Astrocyte (in vitro differentiated cells and primary cell): Measurements from ENCODE around the gene TBXT. TPM values are rescaled to one million over a fixed set of nuclear protein-coding genes. Genes with fewer than 3 reads are reported as not detected.
A peak's percentile ranks its signal among the peaks of the same experiment; 100 is the strongest.

Source experiments
- DNase-seq: peaks from one replicate; pipeline ENCODE4 v3.0.0-alpha.2; 2010; ENCODE audit warnings: low read depth
- FAIRE-seq: peaks from 2 replicates; lab custom pipeline; 2011; peaks lifted over from hg19 to GRCh38; lab: Jason Lieb, UNC
- H2AFZ ChIP-seq: 2 replicates; pipeline ENCODE4 v1.6.0; 2012; ENCODE audit warnings: low read depth, low read length, inconsistent platforms
- H3K27ac ChIP-seq: 2 replicates; pipeline ENCODE4 v1.5.1; 2011; ENCODE audit warnings: low read depth, low read length, inconsistent platforms
- H3K27me3 ChIP-seq: 2 replicates; pipeline ENCODE4 v1.6.0; 2011; ENCODE audit warnings: low read length, inconsistent platforms; ENCODE audit not compliant: insufficient read depth
- H3K36me3 ChIP-seq: 2 replicates; pipeline ENCODE4 v1.5.1; 2011; ENCODE audit warnings: low read length, inconsistent platforms; ENCODE audit not compliant: insufficient read depth
- H3K4me1 ChIP-seq: 2 replicates; pipeline ENCODE4 v1.5.1; 2011; ENCODE audit warnings: low read length, inconsistent platforms; ENCODE audit not compliant: insufficient read depth
- H3K4me2 ChIP-seq: 2 replicates; pipeline ENCODE4 v1.6.0; 2012; ENCODE audit warnings: low read length, inconsistent platforms
- H3K4me3 ChIP-seq: 2 replicates; pipeline ENCODE4 v1.5.1; 2011; ENCODE audit warnings: low read depth, mild to moderate bottlenecking, low read length, inconsistent platforms; ENCODE audit not compliant: insufficient read depth
- H3K79me2 ChIP-seq: 2 replicates; pipeline ENCODE4 v1.6.0; 2012; ENCODE audit warnings: mild to moderate bottlenecking, low read length, inconsistent platforms; ENCODE audit not compliant: insufficient read depth
- H3K9ac ChIP-seq: 2 replicates; pipeline ENCODE4 v1.6.0; 2012; ENCODE audit warnings: mild to moderate bottlenecking, low read length, inconsistent platforms
- H3K9me3 ChIP-seq: 2 replicates; pipeline ENCODE4 v1.5.1; 2012; ENCODE audit warnings: low read depth, mild to moderate bottlenecking, low read length, inconsistent platforms; ENCODE audit not compliant: insufficient read depth
- H4K20me1 ChIP-seq: 2 replicates; pipeline ENCODE4 v1.6.0; 2012; ENCODE audit warnings: low read length, inconsistent platforms; ENCODE audit not compliant: insufficient read depth
- H3K27ac Mint-ChIP-seq: one replicate; pipeline ENCODE4 v1.8.0; 2021; ENCODE audit warnings: mild to moderate bottlenecking, mixed read lengths; ENCODE audit not compliant: unreplicated experiment
- H3K27me3 Mint-ChIP-seq: one replicate; pipeline ENCODE4 v1.8.0; 2021; ENCODE audit warnings: low read depth, mixed read lengths; ENCODE audit not compliant: unreplicated experiment
- H3K36me3 Mint-ChIP-seq: one replicate; pipeline ENCODE4 v1.8.0; 2021; ENCODE audit warnings: low read depth, mixed read lengths; ENCODE audit not compliant: unreplicated experiment
- H3K4me1 Mint-ChIP-seq: one replicate; pipeline ENCODE4 v1.8.0; 2021; ENCODE audit warnings: low read depth, mixed read lengths; ENCODE audit not compliant: unreplicated experiment
- H3K4me3 Mint-ChIP-seq: one replicate; pipeline ENCODE4 v1.8.0; 2021; ENCODE audit warnings: mild to moderate bottlenecking, moderate library complexity, mixed read lengths; ENCODE audit not compliant: unreplicated experiment
- H3K9me3 Mint-ChIP-seq: one replicate; pipeline ENCODE4 v1.8.0; 2021; ENCODE audit warnings: mild to moderate bottlenecking, mixed read lengths; ENCODE audit not compliant: unreplicated experiment
- EZH2 ChIP-seq: IDR thresholded peaks from 2 replicates; pipeline ENCODE4 v1.6.1; 2012; ENCODE audit warnings: mild to moderate bottlenecking, low read length, inconsistent platforms; ENCODE audit not compliant: insufficient read depth
- total RNA-seq: library from RNA; stranded (reverse); gene quantifications from 2 replicates; pipeline ENCODE4 v1.2.1, GENCODE V29; 2021
- TF ChIP-seq, protein P1 (sequence below): IDR thresholded peaks from 2 replicates; pipeline ENCODE4 v1.5.1; 2011; ENCODE audit warnings: low read depth, mild to moderate bottlenecking, inconsistent platforms, low read length, moderate library complexity; ENCODE audit not compliant: insufficient read depth

Gene TBXT
- total RNA-seq, 1 donor from 2014 or later: not detected

DNA sequence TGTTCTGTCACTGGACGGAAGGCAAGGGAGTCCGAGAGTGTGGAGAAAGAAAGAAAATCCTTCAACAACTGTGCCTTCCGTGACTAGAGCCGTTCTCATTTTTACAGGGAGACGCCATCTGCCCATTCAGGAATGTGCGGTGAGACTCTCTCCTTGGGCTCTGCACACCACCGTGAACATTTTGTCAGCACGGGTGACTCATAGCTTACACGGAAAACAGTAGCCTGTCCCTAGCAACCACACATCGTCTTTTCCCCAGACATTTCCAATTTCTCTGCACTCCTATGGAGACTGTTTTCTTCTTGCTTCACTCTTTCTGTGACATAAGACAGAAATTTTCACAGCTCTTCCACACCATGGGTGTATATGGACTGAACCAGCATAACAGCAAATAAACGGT is 55.1 kb downstream of the TBXT start:
- DNase-seq: peak; percentile 88
- peak; percentile 69 for FAIRE-seq
- Mint-ChIP-seq H3K27ac (peak overlapping the region; percentile 83), H3K9me3 (peaks cover 2% of the 10 kb centered on the region), H3K27me3 (peaks cover 3% of the 10 kb centered on the region), H3K36me3 (no peaks in the 10 kb centered on the region), H3K4me3 (no peak overlapping the region), H3K4me1 (peaks cover 5% of the 10 kb centered on the region)
- H3K4me3 ChIP-seq: peak overlapping the region; percentile 49
- no peaks in the 10 kb centered on the region for H3K79me2 ChIP-seq
- no peaks in the 10 kb centered on the region for H4K20me1 ChIP-seq
- peak overlapping the region; percentile 72 for H3K9ac ChIP-seq
- peak overlapping the region; percentile 79 for H3K4me2 ChIP-seq
- H3K36me3 ChIP-seq: no peaks in the 10 kb centered on the region
- H3K27me3 ChIP-seq: no peaks in the 10 kb centered on the region
- peaks cover 9% of the 10 kb centered on the region for H3K4me1 ChIP-seq
- peak overlapping the region; percentile 11 for H2AFZ ChIP-seq
- TF ChIP-seq, protein P1, sequence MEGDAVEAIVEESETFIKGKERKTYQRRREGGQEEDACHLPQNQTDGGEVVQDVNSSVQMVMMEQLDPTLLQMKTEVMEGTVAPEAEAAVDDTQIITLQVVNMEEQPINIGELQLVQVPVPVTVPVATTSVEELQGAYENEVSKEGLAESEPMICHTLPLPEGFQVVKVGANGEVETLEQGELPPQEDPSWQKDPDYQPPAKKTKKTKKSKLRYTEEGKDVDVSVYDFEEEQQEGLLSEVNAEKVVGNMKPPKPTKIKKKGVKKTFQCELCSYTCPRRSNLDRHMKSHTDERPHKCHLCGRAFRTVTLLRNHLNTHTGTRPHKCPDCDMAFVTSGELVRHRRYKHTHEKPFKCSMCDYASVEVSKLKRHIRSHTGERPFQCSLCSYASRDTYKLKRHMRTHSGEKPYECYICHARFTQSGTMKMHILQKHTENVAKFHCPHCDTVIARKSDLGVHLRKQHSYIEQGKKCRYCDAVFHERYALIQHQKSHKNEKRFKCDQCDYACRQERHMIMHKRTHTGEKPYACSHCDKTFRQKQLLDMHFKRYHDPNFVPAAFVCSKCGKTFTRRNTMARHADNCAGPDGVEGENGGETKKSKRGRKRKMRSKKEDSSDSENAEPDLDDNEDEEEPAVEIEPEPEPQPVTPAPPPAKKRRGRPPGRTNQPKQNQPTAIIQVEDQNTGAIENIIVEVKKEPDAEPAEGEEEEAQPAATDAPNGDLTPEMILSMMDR: no peak
- TF ChIP-seq EZH2: no peak
- peak overlapping the region; percentile 70 for H3K27ac ChIP-seq
- no peaks in the 10 kb centered on the region for H3K9me3 ChIP-seq

DNA sequence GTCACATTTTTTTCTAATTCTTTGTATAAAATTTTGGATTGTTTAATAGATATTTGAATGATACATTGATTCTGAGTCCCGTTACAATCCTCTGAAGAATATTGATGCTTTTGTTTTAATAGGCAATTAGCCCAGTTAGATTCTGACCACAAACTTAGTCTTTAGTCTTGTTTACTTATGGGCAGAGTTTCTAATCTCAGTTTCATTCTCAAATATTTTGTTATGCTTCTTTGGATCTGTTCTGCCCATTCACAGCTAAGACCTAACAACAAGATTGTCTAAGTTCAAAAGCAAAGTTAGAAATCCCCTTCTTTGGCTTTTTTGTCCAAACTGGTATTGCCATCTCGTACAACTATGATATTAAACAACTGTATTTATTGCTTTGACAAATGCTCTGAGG is 58.0 kb downstream of the TBXT start:
- H3K79me2 ChIP-seq: no peaks in the 10 kb centered on the region
- H3K9me3 Mint-ChIP-seq: peaks cover 2% of the 10 kb centered on the region
- H3K9ac ChIP-seq: no peak overlapping the region
- no peak for TF ChIP-seq EZH2
- TF ChIP-seq, protein P1: no peak
- H3K4me1 ChIP-seq: peaks cover 9% of the 10 kb centered on the region
- H3K27me3 ChIP-seq: peaks cover 2% of the 10 kb centered on the region
- H3K4me3 ChIP-seq: no peak overlapping the region
- H3K27ac ChIP-seq: no peak overlapping the region
- no peak overlapping the region for H3K27ac Mint-ChIP-seq
- H3K4me1 Mint-ChIP-seq: peaks cover 5% of the 10 kb centered on the region
- peaks cover 15% of the 10 kb centered on the region for H3K27me3 Mint-ChIP-seq
- H3K36me3 Mint-ChIP-seq: no peaks in the 10 kb centered on the region
- no peak overlapping the region for H3K4me2 ChIP-seq
- DNase-seq (no peak), FAIRE-seq (no peak)
- no peaks in the 10 kb centered on the region for H4K20me1 ChIP-seq
- H2AFZ ChIP-seq: no peak overlapping the region
- H3K4me3 Mint-ChIP-seq: no peak overlapping the region
- no peaks in the 10 kb centered on the region for H3K36me3 ChIP-seq
- no peaks in the 10 kb centered on the region for H3K9me3 ChIP-seq

Other genes with a start within 250 kb of the TBXT start
- gene PRR18, start 140.5 kb upstream of the TBXT start, total RNA-seq: 0.14 TPM in 1 of 2 replicates, not detected in the other
- gene SFT2D1, start 174.7 kb upstream of the TBXT start, total RNA-seq: 54.3 and 63.9 TPM in 2 replicates
- gene MPC1, start 215.1 kb upstream of the TBXT start, total RNA-seq: 43.6 and 47.4 TPM in 2 replicates